Uterus (tissue), 4 donors: ENCODE measurements around the gene ATL2. TPM values are rescaled to one million over a fixed set of nuclear protein-coding genes. Genes with fewer than 3 reads are reported as not detected.

ENCODE experiments used
- DNase-seq, 2 donors: peaks; one replicate each; pipeline ENCODE4 v3.0.0-alpha.2; 2019 to 2020
- H3K27ac ChIP-seq, 2 donors: fragments of 200-600 bp; sonication (generic); 1 replicate in 1 of 2; 2 replicates in 1 of 2; pipeline ENCODE4 v1.5.1; 2016 to 2018
- H3K27me3 ChIP-seq, 2 donors: fragments of 200-600 bp; sonication (generic); one replicate each; pipeline ENCODE4 v1.5.1; 2018 to 2019; ENCODE audit warnings: control low read depth in 1 of 2
- H3K36me3 ChIP-seq, 2 donors: fragments of 200-600 bp; sonication (generic); one replicate each; pipeline ENCODE4 v1.5.1; 2019; ENCODE audit warnings: control low read depth in 1 of 2
- H3K4me1 ChIP-seq, 2 donors: fragments of 200-600 bp; sonication (generic); one replicate each; pipeline ENCODE4 v1.5.1; 2018 to 2019; ENCODE audit warnings: control low read depth in 1 of 2
- H3K4me3 ChIP-seq, 2 donors: fragments of 200-600 bp; sonication (generic); 1 replicate in 1 of 2; 2 replicates in 1 of 2; pipeline ENCODE4 v1.5.1; 2018 to 2019; ENCODE audit warnings: mild to moderate bottlenecking in 1 of 2
- H3K9me3 ChIP-seq, 2 donors: fragments of 200-600 bp; sonication (generic); one replicate each; pipeline ENCODE4 v1.5.1; 2019; ENCODE audit warnings: control low read depth in 1 of 2
- CTCF ChIP-seq, 4 experiments: fragments of 200-600 bp in 2 of 4; fragments of 450-650 bp in 2 of 4; sonication (generic) in 2 of 4; IDR thresholded peaks; one replicate each; pipeline ENCODE4 v1.5.1; 2016 to 2019; ENCODE audit warnings: antibody characterized with exemption in 4 of 4, mild to moderate bottlenecking in 2 of 4, moderate library complexity in 1 of 4
- POLR2A ChIP-seq, 2 donors: fragments of 450-650 bp; IDR thresholded peaks; one replicate each; pipeline ENCODE4 v1.6.1; 2016; ENCODE audit warnings: antibody characterized with exemption in 2 of 2, mild to moderate bottlenecking in 1 of 2, moderate library complexity in 1 of 2
- intact Hi-C: fragments of 100-400 bp; cut with DNase I; formaldehyde crosslinking; loops from one replicate; pipeline ENCODE4 v1.15.1; 2023; ENCODE audit warnings: low total_unique reads
- total RNA-seq, 4 donors: library from RNA; depleted of rRNA in 3 of 4; stranded (reverse); fragments of >200 nt in 3 of 4; gene quantifications; one replicate each; pipeline versions ENCODE4 v1.1.0 to v1.2.4, GENCODE V29; 2014 to 2023
- donor health status: DM: yes; HTN: yes; CAD: no.

Gene ATL2
- total RNA-seq, 4 donors from 2014 or later, result 90.9 to 404 (median 140) TPM

GRCh38 chr2:38371235-38371634 is 5.8 kb downstream of the ATL2 start:
- H3K27me3 ChIP-seq, result no peaks in the 10 kb centered on the region
- intact Hi-C loops, result loop anchor here (10.0 kb wide), 1 partner anchor 134 kb away; no protein-coding TSS in a partner anchor
- no peak for DNase-seq

GRCh38 chr2:38370664-38371063 is 6.4 kb downstream of the ATL2 start:
- Histone ChIP-seq H3K27ac (no peak overlapping the region), H3K9me3 (no peaks in the 10 kb centered on the region), H3K4me3 (no peak overlapping the region), H3K27me3 (no peaks in the 10 kb centered on the region), H3K36me3 (no peaks in the 10 kb centered on the region), H3K4me1 (peaks cover 0 to 4% of the 10 kb centered on the region in 2 donors)
- no peak for DNase-seq
- no peak for TF ChIP-seq POLR2A (IDR thresholded peaks at IDR 0.05)
- no peak for TF ChIP-seq CTCF (IDR thresholded peaks at IDR 0.05)
- intact Hi-C loops, result loop anchor here (10.0 kb wide), 1 partner anchor 134 kb away; no protein-coding TSS in a partner anchor

More at GRCh38 chr2:38371235-38371634, 5.8 kb downstream of the ATL2 start:
- H3K4me3 ChIP-seq, result no peak overlapping the region
- H3K27ac ChIP-seq, result no peak overlapping the region
- H3K36me3 ChIP-seq, result no peaks in the 10 kb centered on the region
- H3K9me3 ChIP-seq, result no peaks in the 10 kb centered on the region
- peaks cover 0 to 4% of the 10 kb centered on the region in 2 donors for H3K4me1 ChIP-seq
- TF ChIP-seq CTCF (IDR thresholded peaks at IDR 0.05), result no peak

- DNase-seq, result no peak
- intact Hi-C loops, result no loop called here
- Histone ChIP-seq H3K4me1 (peaks cover 0 to 16% of the 10 kb centered on the region in 2 donors), H3K9me3 (no peaks in the 10 kb centered on the region), H3K4me3 (no peak overlapping the region), H3K27me3 (no peaks in the 10 kb centered on the region), H3K36me3 (no peaks in the 10 kb centered on the region), H3K27ac (no peak overlapping the region)
- TF ChIP-seq POLR2A (IDR thresholded peaks at IDR 0.05), result no peak
- no peak for TF ChIP-seq CTCF (IDR thresholded peaks at IDR 0.05)
These were observed 14.8 kb downstream of the ATL2 start for GRCh38 chr2:38362232-38362631.

GRCh38 chr2:38360177-38360576 is 16.9 kb downstream of the ATL2 start:
- no peaks in the 10 kb centered on the region for H3K27me3 ChIP-seq
- H3K4me1 ChIP-seq, result peaks cover 0 to 12% of the 10 kb centered on the region in 2 donors
- TF ChIP-seq POLR2A (IDR thresholded peaks at IDR 0.05), result no peak
- TF ChIP-seq CTCF (IDR thresholded peaks at IDR 0.05), result no peak

GRCh38 chr2:38353402-38353801 is 23.7 kb downstream of the ATL2 start:
- no peaks in the 10 kb centered on the region for H3K36me3 ChIP-seq
- H3K4me1 ChIP-seq, result no peaks in the 10 kb centered on the region
- TF ChIP-seq POLR2A (IDR thresholded peaks at IDR 0.05), result no peak
- TF ChIP-seq CTCF (IDR thresholded peaks at IDR 0.05), result no peak
- no peak overlapping the region for H3K4me3 ChIP-seq
- H3K27ac ChIP-seq, result no peak overlapping the region
- intact Hi-C loops, result no loop called here
- no peaks in the 10 kb centered on the region for H3K9me3 ChIP-seq
- H3K27me3 ChIP-seq, result no peaks in the 10 kb centered on the region
- DNase-seq, result no peak

More at GRCh38 chr2:38360177-38360576, 16.9 kb downstream of the ATL2 start:
- Histone ChIP-seq H3K36me3 (no peaks in the 10 kb centered on the region), H3K27ac (no peak overlapping the region), H3K4me3 (no peak overlapping the region), H3K9me3 (no peaks in the 10 kb centered on the region)
- no peak for DNase-seq
- intact Hi-C loops, result no loop called here
